Body of pancreas (tissue), 4 donors: ENCODE data around the gene LCN12.

Experiments used
- POLR2A ChIP-seq, 3 donors: fragments of 450-650 bp; IDR thresholded peaks; one replicate each; pipeline ENCODE4 v1.6.1; 2016; ENCODE audit warnings: antibody characterized with exemption in 3 of 3, mild to moderate bottlenecking in 2 of 3
- TF ChIP-seq, protein P1 (sequence below), 7 experiments: fragments of 450-650 bp in 4 of 7; fragments of 200-600 bp in 3 of 7; sonication (generic) in 3 of 7; IDR thresholded peaks; one replicate each; pipeline ENCODE4 v1.5.1; 2016 to 2019; ENCODE audit warnings: antibody characterized with exemption in 7 of 7

GRCh38 chr9:136946228-136947027 lies 5.6 kb upstream of the LCN12 start:
- TF ChIP-seq, protein P1, sequence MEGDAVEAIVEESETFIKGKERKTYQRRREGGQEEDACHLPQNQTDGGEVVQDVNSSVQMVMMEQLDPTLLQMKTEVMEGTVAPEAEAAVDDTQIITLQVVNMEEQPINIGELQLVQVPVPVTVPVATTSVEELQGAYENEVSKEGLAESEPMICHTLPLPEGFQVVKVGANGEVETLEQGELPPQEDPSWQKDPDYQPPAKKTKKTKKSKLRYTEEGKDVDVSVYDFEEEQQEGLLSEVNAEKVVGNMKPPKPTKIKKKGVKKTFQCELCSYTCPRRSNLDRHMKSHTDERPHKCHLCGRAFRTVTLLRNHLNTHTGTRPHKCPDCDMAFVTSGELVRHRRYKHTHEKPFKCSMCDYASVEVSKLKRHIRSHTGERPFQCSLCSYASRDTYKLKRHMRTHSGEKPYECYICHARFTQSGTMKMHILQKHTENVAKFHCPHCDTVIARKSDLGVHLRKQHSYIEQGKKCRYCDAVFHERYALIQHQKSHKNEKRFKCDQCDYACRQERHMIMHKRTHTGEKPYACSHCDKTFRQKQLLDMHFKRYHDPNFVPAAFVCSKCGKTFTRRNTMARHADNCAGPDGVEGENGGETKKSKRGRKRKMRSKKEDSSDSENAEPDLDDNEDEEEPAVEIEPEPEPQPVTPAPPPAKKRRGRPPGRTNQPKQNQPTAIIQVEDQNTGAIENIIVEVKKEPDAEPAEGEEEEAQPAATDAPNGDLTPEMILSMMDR (IDR thresholded peaks at IDR 0.05) = no peak
- no peak for TF ChIP-seq POLR2A (IDR thresholded peaks at IDR 0.05)
